GM23248 (cell line): ENCODE measurements around the gene TRIM37. TPM values are rescaled to one million over a fixed set of nuclear protein-coding genes. Genes with fewer than 3 reads are reported as not detected.
A peak's percentile ranks its signal among the peaks of the same experiment; 100 is the strongest.

Experiments
- DNase-seq: peaks from one replicate; pipeline ENCODE4 v3.0.0-alpha.2; 2015
- H2AFZ ChIP-seq: fragments of 200-600 bp; sonication (generic); 2 replicates; pipeline ENCODE4 v1.6.1; 2016; ENCODE audit warnings: antibody characterized with exemption
- H3F3A ChIP-seq: fragments of 200-600 bp; sonication (generic); 2 replicates; pipeline ENCODE4 v1.6.1; 2016; ENCODE audit warnings: mild to moderate bottlenecking, antibody characterized with exemption, mixed run types; ENCODE audit not compliant: insufficient read depth
- H3K27ac ChIP-seq: fragments of 200-600 bp; sonication (generic); 2 replicates; pipeline ENCODE4 v1.5.1; 2016; ENCODE audit warnings: mild to moderate bottlenecking
- H3K27me3 ChIP-seq: fragments of 200-600 bp; sonication (generic); replicated peaks from 2 replicates; pipeline ENCODE4 v1.6.1; 2016; ENCODE audit warnings: mild to moderate bottlenecking; ENCODE audit not compliant: insufficient read depth
- H3K36me3 ChIP-seq: fragments of 200-600 bp; sonication (generic); 2 replicates; pipeline ENCODE4 v1.6.1; 2016; ENCODE audit warnings: low read depth, mild to moderate bottlenecking
- H3K4me1 ChIP-seq: fragments of 200-600 bp; sonication (generic); 2 replicates; pipeline ENCODE4 v1.6.1; 2016; ENCODE audit warnings: mild to moderate bottlenecking; ENCODE audit not compliant: insufficient read depth
- H3K4me2 ChIP-seq: fragments of 200-600 bp; sonication (generic); one replicate; pipeline ENCODE4 v1.6.1; 2016; ENCODE audit warnings: mild to moderate bottlenecking; ENCODE audit not compliant: unreplicated experiment
- H3K4me3 ChIP-seq: fragments of 200-600 bp; sonication (generic); 2 replicates; pipeline ENCODE4 v1.5.1; 2016; ENCODE audit warnings: mild to moderate bottlenecking
- H3K79me2 ChIP-seq: fragments of 200-600 bp; sonication (generic); 2 replicates; pipeline ENCODE4 v1.6.1; 2016; ENCODE audit warnings: mild to moderate bottlenecking; ENCODE audit not compliant: insufficient read depth
- H3K9ac ChIP-seq: fragments of 200-600 bp; sonication (generic); 2 replicates; pipeline ENCODE4 v1.6.1; 2016; ENCODE audit warnings: mild to moderate bottlenecking
- H3K9me2 ChIP-seq: fragments of 200-600 bp; sonication (generic); 2 replicates; pipeline ENCODE4 v1.6.1; 2016; ENCODE audit warnings: mixed run types, mild to moderate bottlenecking, moderate library complexity; ENCODE audit not compliant: insufficient read depth
- H3K9me3 ChIP-seq: fragments of 200-600 bp; sonication (generic); one replicate; pipeline ENCODE4 v1.6.1; 2017; ENCODE audit warnings: low read depth
- H4K20me1 ChIP-seq: fragments of 200-600 bp; sonication (generic); 2 replicates; pipeline ENCODE4 v1.6.0; 2016; ENCODE audit not compliant: insufficient read depth
- EZH2 ChIP-seq: fragments of 200-600 bp; sonication (generic); IDR thresholded peaks from 2 replicates; pipeline ENCODE4 v1.6.1; 2018; ENCODE audit warnings: antibody characterized with exemption, mild to moderate bottlenecking; ENCODE audit not compliant: insufficient read depth, poor library complexity, severe bottlenecking
- EZH2phosphoT487 ChIP-seq: fragments of 200-600 bp; sonication (generic); IDR thresholded peaks from 2 replicates; pipeline ENCODE4 v1.6.1; 2018; ENCODE audit warnings: antibody characterized with exemption, moderate library complexity, mild to moderate bottlenecking, low read depth; ENCODE audit not compliant: insufficient read depth
- WGBS, 2 experiments: methylation state at CpG; one replicate each; pipeline ENCODE4 v1.1.6; 2015 to 2017; ENCODE audit warnings: low lambda C conversion rate in 2 of 2, low coverage in 1 of 2; ENCODE audit errors: missing lambda C conversion rate in 2 of 2; 5-methylcytosine and 5-hydroxymethylcytosine counted together
- in situ Hi-C: fragments of 300-500 bp; cut with MboI; formaldehyde crosslinking; loops from 2 replicates; pipeline ENCODE4 v1.15.0; 2020
- polyA plus RNA-seq: library from polyadenylated mRNA; unstranded; fragments of >200 nt; fragmentation: Nextera tagmentation; extraction: Ambion mirVana; gene quantifications from 2 replicates; pipeline ENCODE4 v1.2.1, GENCODE V29; 2016
- total RNA-seq: library from RNA; depleted of rRNA; stranded (reverse); fragments of >200 nt; shearing (Covaris generic); gene quantifications from 2 replicates; pipeline ENCODE4 v1.2.3, GENCODE V29; 2014

The TRIM37 gene
- total and polyA plus RNA-seq, 2 experiments from 2014 or later, result 17.1 to 23.7 TPM

DNA sequence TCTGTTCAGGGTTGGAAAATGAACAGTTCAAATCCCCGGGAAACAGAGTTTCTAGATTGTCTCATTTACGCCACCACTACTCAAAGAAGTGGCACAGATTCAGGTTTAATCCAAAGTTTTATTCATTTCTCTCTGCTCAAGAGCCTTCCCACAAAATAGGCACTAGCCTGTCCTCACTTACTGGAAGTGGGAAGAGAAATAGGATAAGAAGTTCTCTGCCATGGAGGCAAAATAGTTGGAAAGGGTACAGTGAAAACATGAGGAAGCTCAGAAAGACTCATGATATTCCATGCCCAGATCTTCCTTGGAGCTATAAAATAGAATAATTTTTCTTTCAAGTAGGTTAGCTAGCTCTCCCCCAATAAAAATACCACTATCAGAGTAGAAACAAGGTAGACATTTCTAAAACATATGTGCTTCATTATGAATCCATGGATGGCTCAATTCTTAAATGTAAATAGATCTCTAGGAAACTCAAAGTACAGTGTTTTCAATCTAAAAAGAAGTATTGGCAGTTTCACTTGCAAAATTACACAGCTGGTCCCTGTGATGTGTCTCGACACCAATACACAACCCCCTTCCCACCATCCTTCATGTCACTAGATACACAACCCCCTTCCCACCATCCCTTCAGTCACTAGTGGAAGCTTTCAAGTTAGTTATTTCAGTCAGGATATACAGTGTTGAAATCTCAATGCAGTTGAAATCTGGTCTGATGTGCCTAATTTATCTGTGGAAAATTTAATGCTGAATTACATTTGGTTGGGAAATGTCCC, 125.8 kb downstream of the TRIM37 start:
- H3K36me3 ChIP-seq, result no peaks in the 10 kb centered on the region
- H3K27ac ChIP-seq, result no peak overlapping the region
- WGBS, 2 experiments, result 66 to 71% methylated on average over 3 of the region's 3 CpGs
- H3F3A ChIP-seq, result no peaks in the 10 kb centered on the region
- H3K79me2 ChIP-seq, result no peaks in the 10 kb centered on the region
- no peaks in the 10 kb centered on the region for H4K20me1 ChIP-seq
- H3K9ac ChIP-seq, result no peak overlapping the region
- no peak overlapping the region for H3K4me2 ChIP-seq
- DNase-seq, result no peak
- in situ Hi-C loops, result no loop called here
- H3K4me1 ChIP-seq, result no peaks in the 10 kb centered on the region
- H2AFZ ChIP-seq, result no peak overlapping the region
- H3K27me3 ChIP-seq, result no peaks in the 10 kb centered on the region
- H3K4me3 ChIP-seq, result no peak overlapping the region
- TF ChIP-seq EZH2 (no peak), EZH2phosphoT487 (no peak)
- no peaks in the 10 kb centered on the region for H3K9me2 ChIP-seq
- H3K9me3 ChIP-seq, result no peaks in the 10 kb centered on the region

DNA sequence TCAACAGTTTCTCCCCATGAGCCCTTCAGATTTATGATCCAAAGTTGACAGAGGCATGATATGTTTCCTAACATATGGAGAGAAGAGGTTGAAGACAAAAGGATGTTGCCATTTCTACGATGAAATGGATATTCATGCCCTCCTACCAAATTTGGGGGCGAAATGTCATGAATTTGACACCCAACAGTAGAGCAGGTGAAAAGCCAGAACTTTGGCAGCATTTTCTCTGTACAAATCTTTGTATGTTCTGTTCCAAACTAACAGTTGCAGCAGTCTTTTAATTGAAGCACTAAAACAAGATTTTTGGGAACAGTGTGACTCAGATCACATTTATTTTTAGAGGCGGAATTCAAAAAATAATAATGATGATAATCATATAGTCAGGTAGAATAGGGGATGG, 130.1 kb downstream of the TRIM37 start:
- no peaks in the 10 kb centered on the region for H3K4me1 ChIP-seq
- TF ChIP-seq EZH2 (no peak), EZH2phosphoT487 (no peak)
- in situ Hi-C loops, result no loop called here

DNA sequence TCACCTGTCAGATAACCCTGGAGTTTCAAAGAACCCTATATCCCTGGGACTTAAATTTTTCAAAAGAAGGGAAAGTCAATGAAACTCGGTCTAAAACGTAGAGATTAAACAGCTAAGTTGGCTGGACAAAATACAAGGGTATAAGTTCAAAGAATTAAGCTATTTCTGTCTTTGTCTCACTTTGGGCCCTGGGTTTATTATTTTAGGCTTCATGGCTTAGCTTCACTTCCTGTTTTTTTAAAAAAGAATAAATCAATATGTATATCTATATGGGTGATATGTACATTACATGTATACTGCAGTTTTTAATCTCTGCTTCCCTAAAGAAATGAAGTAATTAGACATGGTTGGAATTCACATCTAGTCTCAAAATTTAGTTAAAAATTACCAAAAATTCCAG, 132.3 kb downstream of the TRIM37 start:
- Histone ChIP-seq H3K9me3 (no peaks in the 10 kb centered on the region), H3F3A (no peaks in the 10 kb centered on the region), H4K20me1 (no peaks in the 10 kb centered on the region), H3K79me2 (no peaks in the 10 kb centered on the region), H3K4me3 (no peak overlapping the region), H2AFZ (no peak overlapping the region), H3K4me1 (no peaks in the 10 kb centered on the region), H3K9me2 (no peaks in the 10 kb centered on the region), H3K27me3 (no peaks in the 10 kb centered on the region), H3K4me2 (no peak overlapping the region), H3K9ac (no peak overlapping the region), H3K36me3 (no peaks in the 10 kb centered on the region), H3K27ac (no peak overlapping the region)
- no peak for TF ChIP-seq EZH2
- no peak for DNase-seq
- in situ Hi-C loops, result no loop called here
- 92% methylated on average over 2 of the region's 2 CpGs for WGBS, 2 experiments

More for the DNA sequence above, 130.1 kb downstream of the TRIM37 start:
- H3K79me2 ChIP-seq, result no peaks in the 10 kb centered on the region
- H3K9me2 ChIP-seq, result no peaks in the 10 kb centered on the region
- H3K27me3 ChIP-seq, result no peaks in the 10 kb centered on the region
- no peaks in the 10 kb centered on the region for H3K9me3 ChIP-seq
- H4K20me1 ChIP-seq, result no peaks in the 10 kb centered on the region
- no peak overlapping the region for H3K4me3 ChIP-seq
- no peaks in the 10 kb centered on the region for H3F3A ChIP-seq
- H3K9ac ChIP-seq, result no peak overlapping the region
- WGBS, 2 experiments, result 77 to 79% methylated on average over 3 of the region's 3 CpGs
- H3K36me3 ChIP-seq, result no peaks in the 10 kb centered on the region
- H2AFZ ChIP-seq, result no peak overlapping the region
- no peak overlapping the region for H3K4me2 ChIP-seq
- DNase-seq, result no peak
- no peak overlapping the region for H3K27ac ChIP-seq

DNA sequence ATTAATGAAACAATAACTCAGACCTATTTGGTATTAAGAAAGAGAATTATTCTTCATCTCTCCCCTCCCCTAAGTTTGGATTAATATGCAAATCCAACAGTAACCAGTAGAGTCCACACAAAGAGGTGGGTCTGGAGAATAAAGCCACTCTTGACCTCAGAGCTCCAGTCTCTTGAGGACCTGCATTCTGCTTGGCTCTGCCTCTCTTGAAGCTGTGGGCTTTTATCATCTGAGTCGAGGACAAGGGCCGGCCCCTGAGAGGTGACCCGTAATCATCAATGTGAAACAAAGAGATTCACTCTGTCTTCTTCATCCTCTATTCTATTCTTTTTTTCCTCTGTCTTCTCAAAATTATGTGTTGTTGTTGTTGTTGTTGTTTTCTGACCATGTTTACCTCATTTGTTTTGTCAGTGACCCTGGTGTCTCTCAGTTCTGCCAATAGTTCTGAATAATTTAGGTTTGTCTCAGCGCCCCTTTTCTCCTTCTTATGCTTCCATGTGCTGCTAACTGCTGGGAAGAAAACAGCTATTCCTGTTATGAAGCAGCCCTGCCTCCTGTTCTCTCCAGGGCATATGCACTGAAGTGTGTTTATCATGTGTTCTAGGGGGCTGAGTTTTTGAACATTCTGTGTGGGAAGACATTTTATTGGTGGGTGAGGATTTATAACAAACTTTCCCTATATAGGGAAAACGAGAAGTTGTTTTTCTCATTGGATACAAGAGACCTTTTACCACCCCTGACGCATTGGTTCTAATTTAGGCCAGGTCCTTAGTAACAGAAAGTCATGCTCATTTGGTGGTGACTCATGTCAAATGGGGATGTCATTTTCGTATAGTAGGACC, 135.8 kb downstream of the TRIM37 start:
- H2AFZ ChIP-seq, result no peak overlapping the region
- H3K27ac ChIP-seq, result no peak overlapping the region
- no peaks in the 10 kb centered on the region for H3F3A ChIP-seq
- no peak overlapping the region for H3K4me2 ChIP-seq
- H3K36me3 ChIP-seq, result no peaks in the 10 kb centered on the region
- H3K4me3 ChIP-seq, result no peak overlapping the region
- in situ Hi-C loops, result no loop called here
- WGBS, 2 experiments, result 51% methylated on average over 7 of the region's 7 CpGs
- H3K9me2 ChIP-seq, result no peaks in the 10 kb centered on the region
- no peaks in the 10 kb centered on the region for H3K9me3 ChIP-seq
- no peak for TF ChIP-seq EZH2
- TF ChIP-seq EZH2phosphoT487, result no peak
- no peaks in the 10 kb centered on the region for H4K20me1 ChIP-seq
- H3K4me1 ChIP-seq, result no peaks in the 10 kb centered on the region
- no peak overlapping the region for H3K9ac ChIP-seq
- H3K27me3 ChIP-seq, result no peaks in the 10 kb centered on the region
- DNase-seq, result peak; percentile 59
- no peaks in the 10 kb centered on the region for H3K79me2 ChIP-seq
